Stimulated activated naive CD8-positive, alpha-beta T cell treated with anti-CD3 and anti-CD28 coated beads, Interleukin-15, Interleukin-2, amounts not matched to agents 100 U/mL and 50 U/mL, for 24 hours (primary cell): ENCODE measurements around the gene HDLBP.

Experiments
- ATAC-seq: fragments of 150-1000 bp; cut with Tn5 transposase; one replicate; pipeline ENCODE4 v1.10.0; 2021
- DNase-seq: peaks from one replicate; pipeline ENCODE4 v3.0.0; 2021

HDLBP gene

DNA sequence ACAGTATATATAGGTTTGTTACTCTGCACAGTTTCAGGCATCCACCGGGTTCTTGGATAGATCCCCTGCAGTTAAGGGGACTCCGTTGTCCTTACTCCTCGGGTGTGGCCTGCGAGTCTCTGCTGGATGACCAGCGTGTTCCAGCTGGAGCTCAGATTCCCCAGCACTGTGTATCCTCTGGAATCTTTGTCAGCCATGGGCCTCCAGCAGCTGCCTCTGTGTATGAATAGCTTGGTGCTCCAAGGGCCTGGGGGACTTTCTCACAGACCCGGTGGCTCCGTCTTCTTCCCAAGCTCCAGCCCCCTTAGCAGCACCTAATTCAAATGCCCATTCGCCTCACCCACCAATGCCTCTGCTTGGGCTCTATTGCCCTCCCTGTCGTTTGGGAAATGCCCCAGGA lies 120.7 kb downstream of the HDLBP start:
- ATAC-seq (no peak), DNase-seq (no peak)

- no peak for DNase-seq
- no peak for ATAC-seq
These were observed 122.2 kb downstream of the HDLBP start for GRCh38 chr2:241193271-241193670.

- ATAC-seq (no peak), DNase-seq (no peak)
These were observed 124.4 kb downstream of the HDLBP start for GRCh38 chr2:241191081-241191480.

GRCh38 chr2:241190291-241190981 lies 125.0 kb downstream of the HDLBP start:
- DNase-seq: no peak
- ATAC-seq: no peak

- DNase-seq (no peak), ATAC-seq (no peak)
These were observed 125.6 kb downstream of the HDLBP start for GRCh38 chr2:241189856-241190201.

DNA sequence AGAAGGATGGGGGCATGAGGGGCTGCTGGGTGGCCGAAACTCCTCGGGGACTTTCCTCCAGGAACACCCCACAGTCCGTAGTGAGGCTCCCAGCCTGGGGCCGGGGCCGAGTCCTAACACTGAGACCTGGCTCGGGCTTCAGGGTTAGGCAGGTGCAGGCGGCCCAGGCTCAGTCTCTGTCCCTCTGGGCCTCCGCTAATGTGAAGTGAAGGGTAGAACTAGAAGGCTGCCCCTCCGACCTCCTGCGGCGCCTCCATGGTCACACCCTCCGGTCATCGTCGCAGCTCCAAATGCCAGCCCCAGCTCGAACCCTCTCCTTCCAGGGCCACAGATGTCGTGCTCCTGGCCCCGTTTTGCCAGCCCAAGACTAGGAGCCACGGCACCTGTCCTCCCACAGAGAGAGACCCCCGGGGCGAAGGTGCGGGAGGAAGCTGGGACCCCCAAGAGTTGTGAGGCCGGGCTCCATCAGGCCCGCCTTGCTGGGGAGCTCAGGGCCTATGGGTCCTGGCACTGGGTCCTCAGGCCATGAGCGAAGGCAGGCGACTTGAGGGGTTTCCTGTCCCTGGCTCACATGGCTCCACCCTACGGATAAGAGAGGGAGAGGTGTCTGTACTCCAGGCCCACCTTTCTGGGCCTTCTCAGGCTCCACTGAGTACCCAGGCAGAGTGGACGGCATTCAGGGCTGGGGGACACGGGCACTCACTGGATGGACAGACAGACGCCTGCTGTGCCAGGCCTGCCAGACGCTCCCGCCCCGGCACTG lies 126.2 kb downstream of the HDLBP start:
- ATAC-seq (no peak), DNase-seq (no peak)

- ATAC-seq (no peak), DNase-seq (no peak)
These were observed 126.9 kb downstream of the HDLBP start, which contains the start of gene ANO7 for GRCh38 chr2:241188361-241189092. Gene ANO7, plus strand, starts transcription at chr2:241188677. Its CDS starts 1,387 bp downstream, at chr2:241190064.

GRCh38 chr2:241187918-241188234 lies 127.6 kb downstream of the HDLBP start:
- no peak for DNase-seq
- no peak for ATAC-seq

DNA sequence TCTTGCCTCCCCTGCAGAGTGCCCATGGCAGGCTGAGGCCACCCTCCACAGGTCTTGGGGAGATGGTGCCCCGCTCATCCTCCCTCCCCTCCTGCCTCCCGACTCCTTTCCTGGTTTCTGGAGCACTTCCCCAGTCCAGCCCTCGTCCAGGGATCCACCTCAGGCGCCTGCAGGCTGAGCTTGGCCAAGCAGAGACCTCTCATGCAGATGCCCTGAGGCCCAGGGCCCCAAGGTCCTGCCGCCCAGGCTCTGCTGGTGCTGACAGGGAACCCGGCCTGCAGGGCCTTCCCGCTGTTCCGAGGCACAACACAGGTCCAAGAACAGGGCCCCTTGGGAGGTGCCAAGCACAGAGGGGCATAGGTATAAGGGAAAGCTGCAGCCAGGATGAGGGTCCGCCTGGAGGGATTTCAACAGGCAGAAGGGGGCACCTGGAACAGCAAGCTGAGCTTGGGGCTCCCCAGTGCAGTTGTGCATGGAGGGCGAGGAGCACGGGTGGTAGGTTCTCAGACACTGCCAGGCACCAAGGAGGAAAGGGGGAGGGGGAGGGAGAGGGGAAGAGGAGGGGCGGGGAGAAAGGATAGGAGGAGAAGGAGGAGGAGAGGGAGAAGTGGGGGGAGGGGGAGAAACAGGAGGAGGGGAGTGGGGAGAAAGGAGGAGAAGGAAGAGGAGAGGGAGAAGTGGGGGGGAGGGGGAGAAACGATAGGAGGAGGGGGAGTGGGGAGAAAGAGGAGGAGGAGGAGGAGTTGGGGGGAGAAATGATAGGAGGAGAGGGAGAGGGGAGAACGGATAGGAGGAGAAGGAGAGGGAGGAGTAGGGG lies 128.2 kb downstream of the HDLBP start:
- ATAC-seq (no peak), DNase-seq (no peak)

DNA sequence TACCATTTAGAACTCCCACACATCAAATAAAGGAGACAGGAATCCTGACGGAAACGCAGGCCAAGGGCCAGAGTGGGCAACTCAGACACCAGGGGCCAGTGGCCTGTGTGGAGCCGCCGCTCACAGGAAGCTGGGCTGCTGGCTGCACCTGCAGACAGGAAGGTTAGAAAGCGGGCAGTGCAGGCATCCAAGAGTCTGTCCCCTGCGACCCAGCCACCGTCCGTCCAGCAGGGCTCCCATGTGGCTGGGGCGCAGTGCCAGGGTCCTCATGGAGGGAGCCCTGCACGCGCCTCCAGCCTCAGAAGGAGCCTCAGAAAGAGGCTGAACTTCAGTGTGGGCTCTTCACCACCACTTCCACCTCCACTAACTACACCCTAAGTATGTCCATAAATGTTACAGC lies 129.5 kb downstream of the HDLBP start:
- DNase-seq: no peak
- ATAC-seq: no peak

- ATAC-seq (no peak), DNase-seq (no peak)
These were observed 130.6 kb downstream of the HDLBP start for GRCh38 chr2:241184901-241185300.

- no peak for DNase-seq
- ATAC-seq: no peak
These were observed 132.3 kb downstream of the HDLBP start for GRCh38 chr2:241183221-241183620.

DNA sequence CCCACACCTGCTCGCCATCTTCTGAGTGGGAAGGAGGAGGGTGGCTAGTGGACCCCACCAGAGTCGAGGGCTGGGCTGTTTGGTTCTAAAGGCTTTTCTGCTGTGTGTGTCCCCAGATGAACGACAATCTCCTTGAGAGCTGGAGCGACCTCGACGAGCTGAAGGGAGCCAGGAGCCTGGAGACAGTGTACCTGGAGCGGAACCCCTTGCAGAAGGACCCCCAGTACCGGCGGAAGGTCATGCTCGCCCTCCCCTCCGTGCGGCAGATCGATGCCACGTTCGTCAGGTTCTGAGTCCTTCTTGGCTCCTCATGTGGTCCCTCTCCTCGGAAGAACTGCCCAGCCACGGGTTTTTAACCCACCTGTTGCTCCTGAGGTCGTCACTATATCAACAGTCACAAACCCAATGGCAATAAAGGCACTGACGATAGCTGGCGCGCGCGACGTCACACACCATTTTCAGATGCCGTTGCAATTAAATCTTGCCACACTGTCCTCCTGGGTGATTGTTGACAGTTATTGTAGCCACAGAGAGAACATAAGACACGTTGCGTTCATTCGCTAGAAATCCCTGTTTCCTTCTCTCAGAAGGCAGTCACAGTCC lies 132.8 kb downstream of the HDLBP start:
- no peak for DNase-seq
- ATAC-seq: no peak

- ATAC-seq (no peak), DNase-seq (no peak)
These were observed 133.3 kb downstream of the HDLBP start for GRCh38 chr2:241182126-241182525.

DNA sequence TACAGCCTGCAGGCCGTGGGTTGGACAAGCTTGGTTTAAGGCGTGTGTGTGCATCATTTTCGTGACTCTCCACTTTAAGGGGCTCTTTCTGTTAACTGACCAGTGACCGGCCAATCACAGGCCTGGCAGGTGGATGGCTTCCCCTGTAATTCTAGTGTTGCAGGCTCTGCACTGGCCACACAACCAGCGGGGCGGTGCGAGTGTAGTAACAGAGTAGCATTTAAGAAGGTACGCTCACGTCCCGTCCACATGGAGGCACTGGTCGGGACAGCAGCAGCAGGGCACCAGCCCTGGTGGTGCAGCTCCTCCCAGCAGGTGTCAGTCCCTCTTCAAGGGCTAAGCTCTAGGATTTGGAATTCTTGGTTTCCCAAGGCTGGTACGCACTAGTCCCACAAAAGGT lies 135.0 kb downstream of the HDLBP start:
- ATAC-seq (no peak), DNase-seq (no peak)

GRCh38 chr2:241179899-241180298 lies 135.6 kb downstream of the HDLBP start:
- DNase-seq: no peak
- peak; percentile 28 for ATAC-seq

- DNase-seq (no peak), ATAC-seq (no peak)
These were observed 136.5 kb downstream of the HDLBP start for GRCh38 chr2:241178961-241179360.

- ATAC-seq: no peak
These were observed 137.7 kb downstream of the HDLBP start for GRCh38 chr2:241177526-241178334.

More at GRCh38 chr2:241177526-241178334, 137.7 kb downstream of the HDLBP start:
- DNase-seq: no peak
